Measurements from ENCODE around the gene SCN2A.

GRCh38 chr2:165253178-165253577 lies 14.0 kb downstream of the SCN2A start:
- no peak for TF ChIP-seq ELK1 (IDR thresholded peaks at IDR 0.05; ENCODE audit: borderline replicate concordance, low read depth, low read length)
- no peak for TF ChIP-seq CTCF (conservative IDR thresholded peaks at IDR 0.05; ENCODE audit: low read depth, low read length)
- no peak for TF ChIP-seq RCOR1 (IDR thresholded peaks at IDR 0.05; ENCODE audit: insufficient replicate concordance, low read length)
- no peak for TF ChIP-seq POLR2A (IDR thresholded peaks at IDR 0.05; ENCODE audit: low read depth, low read length)
- TF ChIP-seq RFX5 (IDR thresholded peaks at IDR 0.05; ENCODE audit: low read depth, low read length) = no peak
- TF ChIP-seq BHLHE40 (IDR thresholded peaks at IDR 0.05; ENCODE audit: low read depth, low read length) = no peak
